HG03139 (cell line): ENCODE measurements around the gene DAB2.

Experiments
- ATAC-seq: cut with Tn5 transposase; IDR thresholded peaks from one replicate; pipeline ENCODE4 v1.9.1; 2021; ENCODE audit not compliant: unreplicated experiment

The DAB2 gene

DNA sequence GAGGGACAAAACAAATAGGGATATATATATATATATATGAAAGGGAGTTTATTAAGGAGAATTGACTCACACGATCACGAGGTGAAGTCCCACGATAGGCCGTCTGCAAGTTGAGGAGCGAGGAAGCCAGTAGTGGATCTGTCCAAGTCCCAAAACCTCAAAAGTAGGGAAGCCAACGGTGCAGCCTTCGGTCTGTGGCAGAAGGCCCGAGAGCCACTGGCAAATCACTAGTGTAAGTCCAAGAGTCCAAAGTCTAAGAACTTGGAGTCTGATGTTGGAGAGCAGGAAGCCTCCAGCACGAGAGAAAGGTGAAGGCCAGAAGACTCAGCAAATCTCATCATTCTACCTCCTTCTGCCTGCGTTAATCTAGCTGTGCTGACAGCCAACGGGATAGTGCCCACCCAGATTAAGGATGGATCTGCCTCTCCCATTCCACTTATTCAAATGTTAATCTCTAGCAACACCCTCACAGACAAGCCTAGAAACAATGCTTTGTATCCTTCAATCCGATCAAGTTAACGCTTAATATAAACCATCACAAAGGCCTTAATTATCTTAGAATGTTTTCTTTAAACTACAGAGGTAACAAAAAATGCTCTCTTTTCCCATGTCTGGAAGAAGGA is 23.8 kb upstream of the DAB2 start:
- ATAC-seq, result no peak

GRCh38 chr5:39447968-39448367 is 23.2 kb upstream of the DAB2 start:
- no peak for ATAC-seq

DNA sequence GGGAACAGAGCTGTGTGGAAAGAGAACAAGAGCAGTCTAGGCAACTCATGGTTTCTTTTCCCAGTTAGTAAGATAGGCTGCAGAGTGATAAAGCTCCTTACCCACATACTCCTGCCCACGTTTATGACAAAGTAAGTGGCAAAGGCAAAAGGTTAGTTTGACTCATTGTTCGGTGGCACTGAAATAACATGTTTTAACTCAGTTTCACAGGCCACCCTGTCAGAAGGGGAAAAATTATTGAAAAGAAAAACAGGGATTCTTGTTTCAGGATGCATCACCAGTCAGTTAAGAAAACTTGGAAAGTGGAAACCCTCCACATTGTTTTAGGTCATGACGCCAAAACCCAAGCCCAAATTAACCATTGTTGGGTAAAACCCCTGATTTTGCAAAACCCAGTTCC is 22.3 kb upstream of the DAB2 start:
- no peak for ATAC-seq

- ATAC-seq, result no peak
These were observed 21.5 kb upstream of the DAB2 start for GRCh38 chr5:39446231-39446630.

- ATAC-seq, result no peak
These were observed 19.1 kb upstream of the DAB2 start for GRCh38 chr5:39443911-39444310.

DNA sequence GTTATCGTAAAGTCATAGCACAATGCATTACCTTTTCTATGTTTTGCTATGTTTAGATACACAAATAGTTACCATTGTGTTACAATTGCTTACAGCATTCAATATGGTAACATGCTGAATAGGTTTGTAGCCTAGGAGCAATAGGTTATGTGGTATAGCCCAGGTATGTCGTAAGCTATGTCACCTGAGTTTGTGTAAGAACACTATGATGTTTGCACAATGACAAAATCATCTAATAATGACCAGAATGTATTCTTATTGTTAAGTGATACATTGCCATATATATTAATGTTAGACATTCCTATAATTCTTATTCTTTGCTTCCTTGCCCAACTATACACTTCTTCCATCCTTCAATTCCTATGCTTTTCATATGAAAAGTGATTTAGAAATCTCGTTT is 18.2 kb upstream of the DAB2 start:
- no peak for ATAC-seq

GRCh38 chr5:39441838-39442237 is 17.1 kb upstream of the DAB2 start:
- no peak for ATAC-seq

GRCh38 chr5:39440958-39441624 is 16.3 kb upstream of the DAB2 start:
- ATAC-seq, result no peak

DNA sequence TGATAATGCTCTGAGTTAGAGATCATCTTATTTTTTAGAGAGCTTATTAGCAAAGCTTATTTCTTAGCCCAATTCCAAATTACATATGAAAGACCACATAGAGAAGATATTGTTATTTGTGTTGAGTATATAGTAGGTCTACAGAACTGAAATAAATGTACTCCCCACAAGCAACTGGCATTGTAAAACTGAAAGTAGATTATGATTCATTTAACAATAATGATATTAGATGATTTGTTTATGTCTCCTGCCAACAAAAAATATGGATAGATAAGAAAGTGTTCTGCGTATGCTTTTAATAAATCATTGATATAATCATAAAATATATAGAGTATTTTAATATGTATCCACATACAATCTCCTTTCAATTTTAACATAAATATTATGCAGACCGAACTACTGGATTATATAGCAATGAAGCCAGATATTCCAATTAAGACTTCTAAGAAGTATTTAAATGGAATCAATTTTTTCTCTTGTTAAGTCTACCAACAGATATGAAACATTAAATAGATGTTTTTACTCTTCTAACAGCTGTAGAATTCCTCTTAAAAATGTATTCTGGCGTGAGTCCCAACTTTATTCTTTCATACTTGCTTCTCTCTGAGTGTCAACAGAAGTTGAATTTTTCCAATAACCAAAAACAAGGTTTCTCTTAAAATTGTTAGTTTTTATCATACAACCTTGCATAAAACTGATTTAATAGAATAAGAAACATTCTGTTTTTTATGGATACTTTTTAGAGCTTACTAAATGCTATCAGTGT is 15.6 kb upstream of the DAB2 start:
- no peak for ATAC-seq

- no peak for ATAC-seq
These were observed 14.9 kb upstream of the DAB2 start for GRCh38 chr5:39439582-39440162.

DNA sequence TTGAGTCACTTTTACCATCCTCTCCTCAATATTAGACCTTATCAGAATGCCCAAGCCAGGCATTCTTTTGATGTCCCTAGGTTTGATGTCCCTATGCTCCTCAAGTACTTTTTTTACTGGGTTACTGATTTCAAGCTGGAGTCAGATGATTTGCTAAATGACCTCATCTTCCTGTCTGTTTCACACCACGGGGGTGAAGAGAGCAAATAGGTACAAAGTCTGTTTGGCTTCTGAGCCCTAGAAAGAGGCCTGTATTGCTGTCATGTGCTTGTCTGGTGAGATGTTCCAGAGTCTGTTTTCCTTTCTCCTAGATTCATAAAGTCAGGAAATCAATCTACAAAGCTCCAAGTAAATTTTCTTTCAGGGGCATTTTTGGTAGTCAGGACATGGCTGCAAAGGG is 12.7 kb upstream of the DAB2 start:
- no peak for ATAC-seq

- ATAC-seq, result no peak
These were observed 9.1 kb upstream of the DAB2 start for GRCh38 chr5:39433848-39434247.

DNA sequence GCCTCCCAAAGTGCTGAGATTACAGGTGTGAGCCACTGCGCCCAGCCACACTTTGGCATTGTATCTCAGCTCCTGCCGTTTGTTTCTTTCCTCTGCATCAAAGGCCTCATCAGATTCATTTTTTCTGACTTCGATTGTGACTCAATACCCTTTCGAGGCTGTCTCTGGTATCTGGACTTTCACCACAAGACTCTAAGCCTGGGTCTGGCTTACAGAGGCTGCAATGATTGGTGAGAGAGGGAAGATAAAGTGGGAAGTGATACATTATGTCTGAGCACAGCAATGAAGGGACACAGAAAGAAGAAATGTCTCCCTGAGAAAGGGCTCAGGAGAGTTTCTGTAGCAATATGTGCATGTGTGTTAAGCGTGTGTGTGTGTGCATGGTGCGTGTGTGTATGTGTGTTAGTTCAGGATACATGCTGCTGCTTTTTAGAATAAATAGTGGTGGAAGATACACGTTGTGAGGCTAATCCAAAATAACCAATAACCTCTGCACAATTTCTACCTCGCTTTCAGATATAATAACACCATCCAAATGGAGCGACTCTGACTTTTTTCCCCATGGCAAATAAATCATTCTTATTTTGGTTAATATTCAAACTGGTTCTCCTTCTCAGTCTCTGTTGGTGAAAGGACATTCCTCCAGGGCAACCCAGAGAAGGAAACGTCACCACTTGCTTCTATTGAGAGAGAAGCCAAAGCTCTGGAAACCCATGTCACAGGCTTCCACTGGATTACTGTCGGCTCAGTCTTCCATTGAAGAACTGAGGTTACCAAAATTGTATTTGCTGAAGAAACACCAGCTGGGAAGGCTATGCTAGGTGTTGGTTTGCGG is 8.1 kb upstream of the DAB2 start:
- no peak for ATAC-seq

GRCh38 chr5:39430461-39430860 is 5.7 kb upstream of the DAB2 start:
- no peak for ATAC-seq

DNA sequence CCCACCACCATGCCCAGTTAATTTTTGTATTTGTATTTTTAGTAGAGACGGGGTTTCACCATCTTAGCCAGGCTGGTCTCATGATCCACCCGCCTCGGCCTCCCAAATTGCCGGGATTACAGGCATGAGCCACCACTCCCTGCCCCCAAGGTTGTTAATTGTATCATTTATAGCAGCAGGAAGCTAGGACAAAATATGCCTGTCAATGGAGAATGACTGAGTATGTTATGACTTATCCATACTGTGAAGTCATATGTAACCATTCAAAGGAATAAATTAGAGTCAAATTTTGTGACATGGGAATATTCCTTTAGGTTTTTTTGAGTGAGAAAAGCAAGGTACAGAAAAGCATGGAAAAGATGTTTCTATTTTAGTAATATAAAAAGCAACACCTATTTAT is 3.9 kb upstream of the DAB2 start:
- ATAC-seq, result no peak

GRCh38 chr5:39427633-39428032 is 2.9 kb upstream of the DAB2 start:
- ATAC-seq, result no peak

GRCh38 chr5:39427229-39427628 is 2.4 kb upstream of the DAB2 start:
- ATAC-seq, result no peak

GRCh38 chr5:39426746-39427105 is 1.9 kb upstream of the DAB2 start:
- no peak for ATAC-seq

DNA sequence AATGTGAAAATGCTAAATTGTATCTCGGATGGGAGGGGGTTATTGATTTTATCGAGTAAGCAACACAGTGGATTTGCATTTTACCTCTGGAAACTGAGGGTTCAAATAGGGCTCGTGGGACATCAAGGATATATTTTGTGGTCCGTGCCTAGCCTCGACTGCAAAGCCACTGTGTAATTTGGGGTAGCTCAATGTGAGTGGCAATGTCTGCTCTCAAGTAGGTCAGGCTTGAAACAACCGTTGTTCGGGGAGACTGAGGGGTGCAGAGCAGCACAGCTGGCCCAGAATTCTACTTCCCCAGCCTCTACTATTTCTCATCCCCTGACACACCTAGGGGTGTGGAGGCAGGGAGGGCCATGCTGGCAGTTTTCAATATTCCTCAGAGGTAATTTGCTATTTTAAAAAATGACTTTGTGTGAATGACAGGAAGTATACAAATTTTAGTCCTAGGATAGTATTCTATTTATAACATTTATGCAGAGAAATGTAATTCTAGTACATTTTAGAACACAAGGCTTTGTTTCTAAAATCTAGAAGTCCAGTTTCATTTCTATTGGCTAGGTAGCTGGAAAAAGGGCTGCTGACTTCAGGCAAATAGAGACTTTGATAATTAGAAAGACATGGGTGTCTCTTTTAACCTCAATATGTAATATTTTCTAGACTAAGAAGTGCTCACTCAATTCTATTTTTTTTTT is 1.4 kb upstream of the DAB2 start:
- ATAC-seq, result no peak

DNA sequence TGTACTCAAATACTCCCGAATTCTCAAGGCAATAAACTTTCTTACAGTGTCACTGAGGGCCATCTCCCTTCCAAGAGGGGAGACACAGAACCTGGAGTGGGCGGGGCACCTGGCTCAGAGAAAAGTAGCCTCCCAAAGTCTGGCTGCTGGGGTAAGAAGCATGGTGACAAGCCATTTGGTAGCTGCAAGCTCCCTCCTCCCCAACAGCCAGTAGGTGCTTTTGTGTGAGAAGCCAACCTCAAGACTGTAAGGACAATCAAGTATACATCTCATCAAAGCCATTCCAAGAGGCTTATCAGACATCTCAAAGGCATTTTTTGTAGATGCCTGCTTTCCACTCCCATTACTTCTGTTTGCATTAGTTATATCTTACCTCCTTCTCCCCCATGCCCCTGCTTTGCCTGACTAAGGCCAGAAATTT is 1.4 kb downstream of the DAB2 start:
- ATAC-seq, result no peak
